Thymus (tissue), 11 donors: ENCODE data around the gene CFAP74. TPM values are rescaled to one million over a fixed set of nuclear protein-coding genes. Genes with fewer than 3 reads are reported as not detected.

ENCODE experiments used
- DNase-seq, 9 donors: peaks; one replicate each; pipeline ENCODE4 v3.0.0-alpha.2; 2013; ENCODE audit warnings: low spot score in 9 of 9, low read depth in 6 of 9, missing footprints in 1 of 9
- H3K27ac ChIP-seq, 2 donors: one replicate each; pipeline ENCODE4 v1.5.1; 2013; ENCODE audit warnings: control low read depth in 1 of 2, low read depth in 1 of 2, low read length in 1 of 2, mild to moderate bottlenecking in 1 of 2, moderate library complexity in 1 of 2
- H3K27me3 ChIP-seq, 2 donors: one replicate each; pipeline ENCODE4 v1.5.1; 2013; ENCODE audit warnings: low read length in 1 of 2; ENCODE audit not compliant: control insufficient read depth in 2 of 2, insufficient read depth in 1 of 2
- H3K36me3 ChIP-seq, 2 donors: one replicate each; pipeline ENCODE4 v1.5.1; 2013; ENCODE audit warnings: low read length in 1 of 2, mild to moderate bottlenecking in 1 of 2, moderate library complexity in 1 of 2; ENCODE audit not compliant: control insufficient read depth in 2 of 2, insufficient read depth in 2 of 2
- H3K4me1 ChIP-seq, 2 donors: one replicate each; pipeline ENCODE4 v1.5.1; 2013; ENCODE audit warnings: low read length in 2 of 2; ENCODE audit not compliant: control insufficient read depth in 2 of 2, insufficient read depth in 2 of 2
- H3K4me3 ChIP-seq, 2 donors: one replicate each; pipeline ENCODE4 v1.5.1; 2013; ENCODE audit warnings: low read length in 2 of 2, control low read depth in 1 of 2, mild to moderate bottlenecking in 1 of 2
- H3K9me3 ChIP-seq, 2 donors: one replicate each; pipeline ENCODE4 v1.5.1; 2013; ENCODE audit warnings: low read length in 1 of 2, mild to moderate bottlenecking in 1 of 2; ENCODE audit not compliant: control insufficient read depth in 2 of 2, insufficient read depth in 1 of 2
- WGBS: extraction: QIAGEN DNeasy Blood & Tissue Kit; methylation state at CpG from one replicate; pipeline ENCODE4 v1.1.7; 2013; 5-methylcytosine and 5-hydroxymethylcytosine counted together
- polyA plus RNA-seq: library from polyadenylated mRNA; stranded (reverse); fragments of 200-250 nt; gene quantifications from one replicate; pipeline ENCODE4 v1.2.3, GENCODE V29; 2013
- total RNA-seq: library from RNA; stranded (reverse); fragments of 120-200 nt; gene quantifications from one replicate; pipeline ENCODE4 v1.2.4, GENCODE V29; 2013
- donor health status: healthy.

CFAP74 gene
- total and polyA plus RNA-seq, 2 donors, result 0.09 to 0.16 TPM

DNA sequence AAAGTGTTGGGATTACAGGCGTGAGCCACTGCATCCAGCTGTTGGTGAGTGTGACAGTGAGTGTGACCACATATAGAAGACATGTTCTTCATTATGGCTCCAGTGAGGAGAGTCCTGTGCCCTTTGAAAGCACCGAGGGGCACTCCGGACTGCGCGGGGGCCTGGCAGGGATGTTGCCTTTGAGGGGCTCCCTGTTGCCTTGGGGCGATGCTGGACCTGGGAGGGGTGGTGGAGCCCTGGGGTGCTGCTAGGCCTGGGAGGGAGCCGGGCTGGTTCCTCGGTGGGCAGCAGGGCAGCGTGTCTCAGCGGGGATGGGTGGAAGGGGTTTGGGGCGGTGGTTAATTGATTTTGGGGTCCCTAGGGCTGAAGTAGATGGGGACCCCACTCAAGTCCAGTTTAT lies 25.5 kb downstream of the CFAP74 start:
- H3K4me1 ChIP-seq, result no peaks in the 10 kb centered on the region
- H3K9me3 ChIP-seq, result peaks cover 1 to 28% of the 10 kb centered on the region in 2 donors
- WGBS, result 77% methylated on average over 11 of the region's 11 CpGs
- H3K27me3 ChIP-seq, result no peaks in the 10 kb centered on the region
- H3K27ac ChIP-seq, result no peak overlapping the region
- H3K36me3 ChIP-seq, result no peaks in the 10 kb centered on the region
- H3K4me3 ChIP-seq, result no peak overlapping the region
- DNase-seq, result no peak

DNA sequence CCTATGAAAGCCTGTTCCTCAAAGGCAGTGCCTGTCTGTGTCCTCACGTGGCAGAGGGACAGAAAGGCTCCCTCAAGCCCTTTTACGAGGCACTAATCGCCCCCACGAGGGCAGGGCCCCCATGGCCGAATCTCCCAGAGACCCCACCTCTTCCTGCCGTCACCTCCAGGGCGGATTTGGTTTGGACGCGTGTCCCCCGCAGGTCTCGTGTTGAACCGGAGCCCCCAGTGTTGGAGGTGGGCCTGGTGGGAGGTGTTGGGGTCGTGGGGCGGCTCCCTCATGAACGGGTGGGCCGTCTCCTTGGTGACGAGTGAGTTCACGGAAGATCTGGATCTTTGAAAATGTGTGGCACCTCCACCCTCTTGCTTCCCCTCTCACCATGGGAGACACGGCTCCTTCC lies 27.6 kb downstream of the CFAP74 start:
- no peak overlapping the region for H3K4me3 ChIP-seq
- H3K27ac ChIP-seq, result no peak overlapping the region
- peaks cover 1 to 19% of the 10 kb centered on the region in 2 donors for H3K9me3 ChIP-seq
- no peaks in the 10 kb centered on the region for H3K36me3 ChIP-seq
- no peak for DNase-seq
- WGBS, result 92% methylated on average over 19 of the region's 19 CpGs
- H3K4me1 ChIP-seq, result no peaks in the 10 kb centered on the region
- H3K27me3 ChIP-seq, result no peaks in the 10 kb centered on the region

DNA sequence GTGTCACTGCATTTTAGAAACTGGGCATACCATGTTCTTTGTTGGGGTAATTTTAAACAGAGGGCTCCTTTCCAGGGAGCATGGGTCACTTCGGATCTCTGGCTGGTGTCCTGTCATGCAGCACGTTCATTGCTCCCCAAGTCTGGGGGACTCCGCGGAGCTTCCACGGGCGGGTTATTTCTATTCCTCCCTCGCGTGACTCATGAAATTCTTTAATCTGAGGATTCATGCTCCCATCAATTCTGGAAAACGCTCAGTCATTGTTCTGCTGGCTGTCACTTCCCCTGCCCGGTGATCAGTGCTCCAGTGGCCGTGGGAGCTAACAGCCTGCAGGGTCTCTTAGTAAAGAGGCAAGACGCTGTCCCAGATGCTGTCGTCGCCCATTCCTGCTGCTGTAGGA lies 28.1 kb downstream of the CFAP74 start:
- Histone ChIP-seq H3K9me3 (peaks cover 1 to 16% of the 10 kb centered on the region in 2 donors), H3K27me3 (no peaks in the 10 kb centered on the region), H3K27ac (no peak overlapping the region), H3K4me3 (no peak overlapping the region), H3K4me1 (no peaks in the 10 kb centered on the region), H3K36me3 (no peaks in the 10 kb centered on the region)
- DNase-seq, result no peak
- 77% methylated on average over 14 of the region's 14 CpGs for WGBS

DNA sequence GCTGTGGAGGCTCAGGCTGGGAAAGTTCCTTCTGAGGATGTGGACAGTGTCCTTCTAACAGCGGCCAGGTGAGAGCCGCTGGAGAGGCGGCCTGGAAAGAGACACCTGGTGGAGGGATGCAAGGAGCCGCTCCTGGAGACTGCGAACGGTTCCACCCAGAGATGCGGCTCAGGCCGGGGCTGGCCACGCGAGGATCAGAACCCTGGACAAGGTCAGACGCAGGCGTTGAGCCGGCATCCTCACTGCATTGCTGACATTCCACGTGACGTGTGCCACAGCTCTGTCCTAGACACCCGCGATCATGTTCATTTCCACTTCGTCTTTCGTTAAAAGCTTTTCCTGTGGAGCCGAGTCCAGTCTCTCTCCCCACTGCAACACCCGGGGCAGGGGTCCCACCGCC lies 28.8 kb downstream of the CFAP74 start:
- whole genome bisulfite sequencing, result 88% methylated on average over 22 of the region's 22 CpGs
- H3K27me3 ChIP-seq, result no peaks in the 10 kb centered on the region
- no peak overlapping the region for H3K27ac ChIP-seq
- no peaks in the 10 kb centered on the region for H3K4me1 ChIP-seq
- H3K9me3 ChIP-seq, result peaks cover 0 to 12% of the 10 kb centered on the region in 2 donors
- no peaks in the 10 kb centered on the region for H3K36me3 ChIP-seq
- no peak for DNase-seq
- H3K4me3 ChIP-seq, result no peak overlapping the region

DNA sequence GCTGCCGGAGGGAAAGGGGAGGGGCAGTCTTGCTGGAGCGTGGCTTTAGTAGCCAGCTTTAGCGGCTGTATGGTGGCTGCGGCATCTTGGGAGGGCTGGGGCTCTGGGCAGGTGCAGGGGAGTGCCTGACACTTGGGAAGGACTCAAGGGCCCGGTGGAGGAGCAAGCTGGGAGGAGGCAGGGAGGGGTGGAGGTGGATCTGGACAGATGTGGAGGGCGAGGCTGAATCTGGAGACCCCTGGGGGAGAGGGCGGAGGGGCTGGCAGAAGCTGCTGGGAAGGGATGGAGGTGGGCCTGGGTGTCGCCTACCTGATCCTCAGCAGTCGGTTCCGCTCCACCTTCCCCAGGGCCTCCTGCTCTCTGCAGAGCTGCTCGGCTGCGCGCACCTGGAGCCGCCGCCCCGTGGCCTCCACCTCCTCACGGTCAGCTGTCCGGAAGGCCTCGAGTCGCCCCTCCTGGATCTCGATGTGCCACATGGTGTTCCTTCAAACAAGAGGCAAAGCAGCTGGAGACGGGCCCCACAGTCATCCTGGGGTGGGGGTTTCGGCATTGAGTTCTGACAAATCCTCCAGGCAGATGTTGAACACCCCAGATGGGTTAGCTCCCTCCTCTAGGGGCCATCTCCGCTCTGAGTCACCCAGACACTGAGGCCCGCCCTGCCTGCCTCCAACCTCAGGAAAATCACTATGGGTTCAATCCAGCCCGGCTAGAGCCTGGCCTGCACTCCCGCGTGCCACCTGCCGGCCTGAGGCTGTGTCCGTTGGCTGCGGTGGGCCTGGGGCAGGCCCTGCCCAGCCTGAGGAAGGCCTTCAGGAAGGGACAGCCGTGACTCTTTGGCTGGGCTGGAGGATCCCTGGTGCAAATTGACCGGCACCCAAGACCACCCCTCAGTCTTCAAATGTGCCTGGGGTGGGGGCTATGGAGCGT lies 29.6 kb downstream of the CFAP74 start:
- WGBS, result 91% methylated on average over 34 of the region's 34 CpGs
- no peak for DNase-seq
- Histone ChIP-seq H3K4me3 (no peak overlapping the region), H3K27me3 (no peaks in the 10 kb centered on the region), H3K9me3 (peaks cover 0 to 5% of the 10 kb centered on the region in 2 donors), H3K36me3 (no peaks in the 10 kb centered on the region), H3K27ac (no peak overlapping the region), H3K4me1 (no peaks in the 10 kb centered on the region)

DNA sequence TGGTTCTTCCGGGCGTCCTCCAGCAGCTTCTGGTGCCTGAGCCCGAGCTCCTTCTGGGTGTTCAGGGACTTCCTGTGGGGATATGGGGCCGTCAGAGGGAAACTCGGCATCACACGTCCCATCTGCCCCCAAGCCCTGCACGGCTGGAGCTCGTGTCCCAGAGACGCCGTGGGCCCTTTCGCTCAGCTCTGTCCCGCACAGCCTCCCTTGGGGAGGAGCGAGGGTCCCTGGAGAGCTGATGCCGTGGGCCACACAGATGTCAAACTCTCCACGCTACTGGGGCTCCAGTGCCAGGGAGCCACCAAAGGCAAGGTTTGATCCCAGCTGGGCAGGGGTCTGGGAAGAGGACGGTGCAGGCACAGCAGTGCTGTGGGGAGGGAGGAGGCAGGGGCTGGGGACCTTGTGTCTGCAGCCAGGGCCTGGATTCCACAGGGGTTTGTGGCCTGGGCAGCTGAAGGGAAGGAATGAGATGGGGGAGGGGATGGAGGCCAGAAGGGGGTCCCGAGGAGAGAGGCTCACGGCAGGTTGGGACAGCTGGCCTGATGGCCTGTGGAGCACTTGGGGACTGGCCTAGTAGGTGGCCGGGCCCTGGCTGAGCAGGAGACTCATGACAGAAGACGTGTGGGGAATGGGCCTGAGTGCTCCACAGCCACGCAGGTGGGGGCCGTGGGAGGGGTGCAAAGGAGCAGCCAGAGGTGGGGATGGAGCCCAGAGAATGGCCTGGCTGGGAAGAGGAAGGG lies 30.4 kb downstream of the CFAP74 start:
- H3K9me3 ChIP-seq, result peaks cover 0 to 5% of the 10 kb centered on the region in 2 donors
- no peak for DNase-seq
- H3K4me3 ChIP-seq, result no peak overlapping the region
- no peak overlapping the region for H3K27ac ChIP-seq
- no peaks in the 10 kb centered on the region for H3K36me3 ChIP-seq
- H3K27me3 ChIP-seq, result no peaks in the 10 kb centered on the region
- no peaks in the 10 kb centered on the region for H3K4me1 ChIP-seq
- 86% methylated on average over 22 of the region's 22 CpGs for WGBS

DNA sequence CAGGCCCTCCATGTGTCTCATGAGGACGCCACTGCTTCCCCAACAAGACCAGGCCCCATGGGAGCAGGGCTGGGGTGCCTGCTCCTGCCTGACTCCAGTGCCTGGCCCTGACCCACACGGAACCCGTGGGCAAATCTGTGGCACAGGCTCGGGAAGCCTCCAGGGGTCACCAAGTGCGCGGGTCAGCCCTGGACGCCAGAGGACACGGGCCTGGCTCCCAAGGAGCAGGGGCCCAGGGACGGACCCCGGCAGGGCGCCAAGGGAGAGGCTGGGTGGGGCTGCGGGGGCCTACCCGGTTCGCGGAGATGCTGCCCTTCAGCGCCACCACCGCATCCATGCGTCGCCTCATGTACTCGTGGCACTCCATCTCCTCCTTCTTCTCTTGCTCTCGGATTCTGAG lies 31.9 kb downstream of the CFAP74 start:
- 92% methylated on average over 21 of the region's 21 CpGs for WGBS
- Histone ChIP-seq H3K27me3 (no peaks in the 10 kb centered on the region), H3K9me3 (peaks cover 0 to 5% of the 10 kb centered on the region in 2 donors), H3K4me1 (no peaks in the 10 kb centered on the region), H3K36me3 (no peaks in the 10 kb centered on the region), H3K27ac (no peak overlapping the region), H3K4me3 (no peak overlapping the region)
- DNase-seq, result no peak

DNA sequence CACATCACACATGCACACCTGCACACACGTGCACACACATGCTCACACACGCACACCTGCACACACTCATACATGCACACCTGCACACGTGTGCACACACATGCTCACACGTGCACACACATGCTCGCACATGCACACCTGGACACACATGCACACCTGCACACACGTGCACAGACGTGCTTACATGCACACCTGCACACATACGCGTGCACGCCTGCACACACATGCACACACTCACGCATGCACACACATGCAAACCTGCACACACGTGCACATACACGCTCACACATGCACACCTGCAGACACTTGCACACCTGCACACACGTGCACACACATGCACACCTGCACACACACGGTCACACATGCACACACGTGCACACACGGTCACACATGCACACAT lies 32.6 kb downstream of the CFAP74 start:
- WGBS, result 91% methylated on average over 17 of the region's 17 CpGs
- no peak for DNase-seq
- Histone ChIP-seq H3K4me1 (no peaks in the 10 kb centered on the region), H3K27me3 (peaks cover 0 to 5% of the 10 kb centered on the region in 2 donors), H3K9me3 (peaks cover 0 to 5% of the 10 kb centered on the region in 2 donors), H3K27ac (no peak overlapping the region), H3K36me3 (no peaks in the 10 kb centered on the region), H3K4me3 (no peak overlapping the region)
